Parathyroid adenoma (tissue), 2 donors: Measurements from ENCODE around the gene F2RL3.
A peak's percentile ranks its signal among the peaks of the same experiment; 100 is the strongest.

Source experiments
- H2AFZ ChIP-seq: fragments of 300-600 bp; sonication (generic); one replicate; pipeline ENCODE4 v1.7.0; 2017; ENCODE audit warnings: antibody characterized with exemption, mild to moderate bottlenecking
- H3K27ac ChIP-seq: fragments of 300-600 bp; sonication (generic); one replicate; pipeline ENCODE4 v1.7.0; 2017
- H3K27me3 ChIP-seq: fragments of 300-600 bp; sonication (generic); one replicate; pipeline ENCODE4 v1.7.0; 2017; ENCODE audit warnings: low read length; ENCODE audit not compliant: control insufficient read depth, insufficient read depth
- H3K36me3 ChIP-seq: fragments of 300-600 bp; sonication (generic); one replicate; pipeline ENCODE4 v1.7.0; 2017; ENCODE audit warnings: low read length; ENCODE audit not compliant: control insufficient read depth, insufficient read depth
- H3K4me1 ChIP-seq: fragments of 300-600 bp; sonication (generic); one replicate; pipeline ENCODE4 v1.7.0; 2017; ENCODE audit warnings: control low read depth
- H3K4me2 ChIP-seq: fragments of 300-600 bp; sonication (generic); one replicate; pipeline ENCODE4 v1.7.0; 2017; ENCODE audit warnings: low read length
- H3K4me3 ChIP-seq: fragments of 300-600 bp; sonication (generic); one replicate; pipeline ENCODE4 v1.7.0; 2017; ENCODE audit warnings: low read depth, low read length
- H3K79me2 ChIP-seq: fragments of 300-600 bp; sonication (generic); one replicate; pipeline ENCODE4 v1.7.0; 2017; ENCODE audit warnings: control low read depth
- H3K9ac ChIP-seq: fragments of 300-600 bp; sonication (generic); one replicate; pipeline ENCODE4 v1.7.0; 2017; ENCODE audit warnings: mild to moderate bottlenecking
- H3K9me3 ChIP-seq: fragments of 300-600 bp; sonication (generic); one replicate; pipeline ENCODE4 v1.7.0; 2017; ENCODE audit warnings: low read length; ENCODE audit not compliant: control insufficient read depth
- TF ChIP-seq, protein P1 (sequence below): fragments of 300-600 bp; sonication (generic); IDR thresholded peaks from one replicate; pipeline ENCODE4 v1.7.0; 2017; ENCODE audit warnings: antibody characterized with exemption, mild to moderate bottlenecking
- donor health status: primary hyperparathyroidism.

The F2RL3 gene

DNA sequence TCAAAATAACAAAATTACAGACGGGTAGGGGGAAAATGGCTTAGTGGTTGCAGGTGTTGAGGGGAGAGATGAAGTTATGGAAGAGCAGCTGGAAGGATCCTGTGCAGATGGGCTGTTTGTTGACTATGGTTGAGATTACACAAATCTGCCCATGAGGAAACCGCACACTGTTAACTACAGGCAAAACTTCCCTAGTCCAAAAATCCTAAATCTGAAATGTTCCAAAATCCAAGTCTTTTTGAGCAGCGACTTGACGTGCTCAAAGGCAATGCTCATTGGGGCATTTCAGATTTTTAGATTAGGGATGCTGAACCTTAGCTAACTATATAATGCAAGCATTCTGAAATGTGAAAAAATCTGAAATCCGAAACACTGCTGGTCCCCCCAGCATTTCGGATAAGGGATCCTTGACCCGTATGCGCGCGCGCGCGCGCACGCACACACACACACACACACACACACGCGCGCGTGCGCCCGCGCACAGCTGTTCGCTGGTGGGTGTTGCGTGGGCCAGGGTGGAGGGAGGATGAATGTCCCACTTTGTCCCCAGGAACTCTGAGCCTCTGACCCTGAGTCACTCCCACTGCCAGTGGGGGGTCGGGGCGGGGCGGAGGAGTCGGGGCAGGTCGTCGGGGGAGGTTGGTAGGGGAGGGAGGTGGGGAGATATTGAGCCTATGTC lies 6.8 kb downstream of the F2RL3 start:
- Histone ChIP-seq H3K9me3 (no peaks in the 10 kb centered on the region), H3K4me2 (peak overlapping the region; percentile 90), H2AFZ (peak overlapping the region; percentile 66), H3K36me3 (no peaks in the 10 kb centered on the region), H3K9ac (no peak overlapping the region), H3K4me1 (peaks cover 2% of the 10 kb centered on the region), H3K4me3 (peak overlapping the region; percentile 64), H3K27ac (peak overlapping the region; percentile 51), H3K79me2 (no peaks in the 10 kb centered on the region), H3K27me3 (no peaks in the 10 kb centered on the region)
- TF ChIP-seq, protein P1, sequence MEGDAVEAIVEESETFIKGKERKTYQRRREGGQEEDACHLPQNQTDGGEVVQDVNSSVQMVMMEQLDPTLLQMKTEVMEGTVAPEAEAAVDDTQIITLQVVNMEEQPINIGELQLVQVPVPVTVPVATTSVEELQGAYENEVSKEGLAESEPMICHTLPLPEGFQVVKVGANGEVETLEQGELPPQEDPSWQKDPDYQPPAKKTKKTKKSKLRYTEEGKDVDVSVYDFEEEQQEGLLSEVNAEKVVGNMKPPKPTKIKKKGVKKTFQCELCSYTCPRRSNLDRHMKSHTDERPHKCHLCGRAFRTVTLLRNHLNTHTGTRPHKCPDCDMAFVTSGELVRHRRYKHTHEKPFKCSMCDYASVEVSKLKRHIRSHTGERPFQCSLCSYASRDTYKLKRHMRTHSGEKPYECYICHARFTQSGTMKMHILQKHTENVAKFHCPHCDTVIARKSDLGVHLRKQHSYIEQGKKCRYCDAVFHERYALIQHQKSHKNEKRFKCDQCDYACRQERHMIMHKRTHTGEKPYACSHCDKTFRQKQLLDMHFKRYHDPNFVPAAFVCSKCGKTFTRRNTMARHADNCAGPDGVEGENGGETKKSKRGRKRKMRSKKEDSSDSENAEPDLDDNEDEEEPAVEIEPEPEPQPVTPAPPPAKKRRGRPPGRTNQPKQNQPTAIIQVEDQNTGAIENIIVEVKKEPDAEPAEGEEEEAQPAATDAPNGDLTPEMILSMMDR = no peak

DNA sequence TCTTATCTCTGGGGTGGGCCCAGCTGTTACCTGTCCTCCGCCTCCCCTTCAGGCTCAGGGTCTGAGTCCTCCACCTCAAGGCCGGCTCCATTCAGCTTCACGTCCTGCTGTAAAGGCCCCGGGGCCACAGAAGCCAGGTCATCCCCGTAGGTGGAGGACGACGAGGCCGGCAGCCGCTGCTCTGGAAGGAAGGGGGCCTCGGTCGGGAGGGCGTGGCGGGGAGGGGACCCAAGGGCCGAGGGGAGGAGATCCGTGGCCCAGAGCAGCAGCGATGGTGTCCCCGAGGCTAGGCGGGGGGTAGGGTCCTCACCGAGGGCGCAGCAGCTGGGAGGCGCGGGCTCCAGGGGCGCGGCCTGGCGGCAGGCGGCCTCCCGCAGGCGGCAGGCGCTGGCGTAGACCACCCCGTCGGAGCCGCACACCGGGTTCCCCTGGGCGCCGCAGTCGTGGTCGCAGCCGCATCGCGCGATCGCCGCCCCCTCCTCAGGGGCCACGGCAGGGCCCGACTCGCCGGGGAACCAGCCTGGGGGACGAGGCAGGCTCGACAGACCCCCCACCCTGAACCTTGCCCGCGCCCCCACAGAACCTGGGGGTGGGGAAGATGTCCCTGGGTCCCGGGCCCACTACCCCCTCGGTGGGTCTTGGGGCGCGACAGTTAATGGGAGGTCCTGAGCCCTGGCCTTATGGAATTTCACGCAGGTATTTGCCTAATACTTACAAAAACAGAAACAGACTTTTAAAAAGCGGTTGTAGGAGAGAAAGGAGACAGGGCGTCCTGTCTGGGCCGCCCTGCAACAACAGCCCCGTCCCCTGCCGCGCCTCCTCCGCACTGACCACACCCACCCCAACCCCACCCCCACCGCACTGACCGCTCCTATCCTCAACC lies 7.6 kb downstream of the F2RL3 start:
- Histone ChIP-seq H3K9me3 (no peaks in the 10 kb centered on the region), H3K9ac (no peak overlapping the region), H2AFZ (peak overlapping the region; percentile 66), H3K4me3 (peak overlapping the region; percentile 64), H3K4me2 (peak overlapping the region; percentile 90), H3K4me1 (peaks cover 2% of the 10 kb centered on the region), H3K27ac (peak overlapping the region; percentile 51), H3K79me2 (no peaks in the 10 kb centered on the region), H3K36me3 (no peaks in the 10 kb centered on the region), H3K27me3 (no peaks in the 10 kb centered on the region)
- TF ChIP-seq, protein P1 = no peak

DNA sequence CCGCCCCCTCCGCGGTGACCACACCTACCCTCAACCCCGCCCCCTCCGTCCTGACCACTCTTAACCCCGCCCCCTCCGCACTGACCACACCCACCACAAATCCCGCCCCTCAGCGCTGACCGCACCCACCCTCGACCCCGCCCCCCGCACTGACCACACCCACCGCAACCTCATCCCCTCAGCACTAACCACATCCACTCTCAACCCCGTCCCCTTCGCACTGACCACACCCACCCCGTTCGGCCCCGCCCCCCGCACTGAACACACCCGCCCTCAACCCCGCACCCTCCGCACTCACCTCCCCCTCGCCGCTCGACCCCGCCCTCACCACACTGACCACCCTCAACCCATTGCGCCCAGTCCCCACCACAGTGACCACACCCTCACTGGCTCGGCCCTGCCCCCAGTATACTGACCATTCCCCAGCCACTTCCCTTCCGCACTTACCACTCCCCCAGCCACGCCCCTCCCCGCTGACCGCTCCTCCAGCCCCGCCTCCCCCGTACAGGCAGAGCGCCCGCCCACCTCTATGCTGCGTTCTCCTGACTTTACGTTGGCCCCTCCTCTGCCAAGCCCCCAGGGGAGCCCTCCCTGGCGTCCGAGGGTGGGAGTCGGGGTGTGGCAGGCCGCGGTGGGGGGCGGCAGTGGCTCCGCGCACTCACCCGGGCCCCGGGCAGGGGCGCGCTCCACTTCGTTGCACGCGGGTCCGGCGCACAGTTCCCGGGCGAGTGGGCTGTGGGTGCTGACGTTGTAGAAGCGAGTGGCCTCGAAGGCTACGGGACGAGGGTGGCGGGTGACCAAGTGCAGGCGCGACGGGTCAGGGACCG lies 8.4 kb downstream of the F2RL3 start:
- Histone ChIP-seq H3K27ac (no peak overlapping the region), H3K4me2 (peak overlapping the region; percentile 88), H3K79me2 (no peaks in the 10 kb centered on the region), H3K4me1 (peaks cover 2% of the 10 kb centered on the region), H2AFZ (peak overlapping the region; percentile 88), H3K9me3 (no peaks in the 10 kb centered on the region), H3K36me3 (no peaks in the 10 kb centered on the region), H3K4me3 (peak overlapping the region; percentile 78), H3K9ac (no peak overlapping the region), H3K27me3 (no peaks in the 10 kb centered on the region)
- TF ChIP-seq, protein P1 = no peak

DNA sequence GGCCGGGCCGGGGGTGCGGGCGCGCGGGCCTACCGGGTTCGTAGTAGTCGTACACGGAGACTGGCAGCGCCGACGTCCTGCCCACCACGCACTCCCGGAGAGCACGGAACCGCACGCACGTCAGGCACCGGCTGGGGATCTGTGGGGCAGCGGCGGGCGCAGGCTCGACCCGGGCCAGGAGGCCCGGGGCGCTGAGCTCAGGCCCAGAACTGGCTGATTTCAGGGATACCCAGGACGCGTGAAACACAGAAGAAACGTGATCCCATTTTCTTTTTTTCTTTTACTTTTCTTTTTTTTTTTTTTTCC lies 9.0 kb downstream of the F2RL3 start:
- H3K79me2 ChIP-seq = no peaks in the 10 kb centered on the region
- H3K4me2 ChIP-seq = peak overlapping the region; percentile 88
- H3K4me3 ChIP-seq = peak overlapping the region; percentile 78
- no peaks in the 10 kb centered on the region for H3K9me3 ChIP-seq
- H3K4me1 ChIP-seq = peaks cover 2% of the 10 kb centered on the region
- no peaks in the 10 kb centered on the region for H3K27me3 ChIP-seq
- peak overlapping the region; percentile 88 for H2AFZ ChIP-seq
- TF ChIP-seq, protein P1 = no peak
- H3K27ac ChIP-seq = no peak overlapping the region
- no peak overlapping the region for H3K9ac ChIP-seq
- H3K36me3 ChIP-seq = no peaks in the 10 kb centered on the region
